HCT116 (cell line): ENCODE data around the gene C2orf68. TPM values are rescaled to one million over a fixed set of nuclear protein-coding genes. Genes with fewer than 3 reads are reported as not detected.

ENCODE experiments used
- ATAC-seq: fragments of 200-7000 bp; cut with Tn5 transposase; 2 replicates; pipeline ENCODE4 v1.9.1; 2020; ENCODE audit warnings: mild to moderate bottlenecking, moderate library complexity
- BruUV-seq: library from RNA; stranded (reverse); fragments of 400-500 nt; replicated peaks from 2 replicates; lab custom pipeline; 2021; lab: Mats Ljungman, UMichigan
- CTCF ChIA-PET: fragments of 300-600 bp; sonication (Branson Sonifier 250); formaldehyde crosslinking; loops from one replicate; lab custom pipeline; 2021; ENCODE audit warnings: antibody characterized with exemption; lab: Charles Lee
- POLR2A ChIA-PET: fragments of 300-600, 350-600 bp; sonication (Branson Sonifier 250); formaldehyde crosslinking; loops from one replicate; lab custom pipeline; 2021; ENCODE audit warnings: antibody characterized with exemption; lab: Charles Lee
- RAD21 ChIA-PET, 2 experiments: fragments of 300-600 bp; sonication (Branson Sonifier 250); formaldehyde crosslinking; loops; one replicate each; lab custom pipeline; 2023; ENCODE audit warnings: low total read pairs in 2 of 2; ENCODE audit not compliant: uncharacterized antibody in 2 of 2, unreplicated experiment in 2 of 2, low non-redundant PET in 1 of 2; lab: Charles Lee
- DNase-seq: peaks from one replicate; pipeline ENCODE4 v3.0.0-alpha.2; 2010; ENCODE audit warnings: low read depth, low spot score
- H2AFZ ChIP-seq: fragments of 200-600 bp; shearing (Covaris generic), sonication (generic); 2 replicates; pipeline ENCODE4 v1.6.1; 2017; ENCODE audit warnings: low read depth, mixed run types, mixed read lengths, antibody characterized with exemption, low read length; ENCODE audit not compliant: poor library complexity, severe bottlenecking
- H3K27ac ChIP-seq: 2 replicates; pipeline ENCODE4 v1.5.1; 2012; ENCODE audit warnings: low read depth, low read length
- H3K27me3 ChIP-seq: fragments of 200-600 bp; sonication (generic); 2 replicates; pipeline ENCODE4 v1.6.1; 2016; ENCODE audit warnings: mixed run types, low read length, mixed read lengths; ENCODE audit not compliant: insufficient read depth
- H3K36me3 ChIP-seq, 2 experiments: fragments of 200-500 bp in 1 of 2; fragments of 200-600 bp in 1 of 2; sonication (Bioruptor generic) in 1 of 2; sonication (generic) in 1 of 2; 2 replicates each; pipeline versions ENCODE4 v1.5.1 to v1.6.1; 2014 to 2016; ENCODE audit warnings: low read length in 2 of 2, inconsistent platforms in 1 of 2, mixed read lengths in 1 of 2, mixed run types in 1 of 2; ENCODE audit not compliant: insufficient read depth in 2 of 2, control insufficient read depth in 1 of 2
- H3K4me1 ChIP-seq, 2 experiments: fragments of 200-600 bp in 1 of 2; sonication (generic) in 1 of 2; 2 replicates each; pipeline versions ENCODE4 v1.5.1 to v1.6.1; 2012 to 2017; ENCODE audit warnings: low read length in 2 of 2, inconsistent platforms in 1 of 2, mild to moderate bottlenecking in 1 of 2, mixed read lengths in 1 of 2, mixed run types in 1 of 2, moderate library complexity in 1 of 2; ENCODE audit not compliant: insufficient read depth in 2 of 2, control insufficient read depth in 1 of 2
- H3K4me2 ChIP-seq: fragments of 200-600 bp; sonication (generic); 2 replicates; pipeline ENCODE4 v1.6.1; 2017; ENCODE audit warnings: mixed run types, low read length, mixed read lengths
- H3K4me3 ChIP-seq, 2 experiments: fragments of 200-600 bp in 1 of 2; sonication (generic) in 1 of 2; replicated peaks in 1 of 2; 2 replicates each; pipeline ENCODE4 v1.5.1; 2011 to 2016; ENCODE audit warnings: low read length in 2 of 2, control low read depth in 1 of 2, low read depth in 1 of 2, mild to moderate bottlenecking in 1 of 2, mixed read lengths in 1 of 2, mixed run types in 1 of 2
- H3K79me2 ChIP-seq: fragments of 200-600 bp; sonication (generic); 2 replicates; pipeline ENCODE4 v1.6.1; 2017; ENCODE audit warnings: mild to moderate bottlenecking, mixed run types, low read length, moderate library complexity, mixed read lengths; ENCODE audit not compliant: insufficient read depth
- H3K9ac ChIP-seq: fragments of 200-600 bp; sonication (generic); 2 replicates; pipeline ENCODE4 v1.6.1; 2016; ENCODE audit warnings: low read length, mixed read lengths
- H3K9me2 ChIP-seq: fragments of 200-600 bp; sonication (generic), shearing (Covaris generic); 2 replicates; pipeline ENCODE4 v1.6.1; 2017; ENCODE audit warnings: mixed run types, mild to moderate bottlenecking, moderate library complexity; ENCODE audit not compliant: insufficient read depth
- H3K9me3 ChIP-seq, 2 experiments: fragments of 200-500 bp in 1 of 2; fragments of 200-600 bp in 1 of 2; sonication (Bioruptor generic) in 1 of 2; sonication (generic) in 1 of 2; 2 replicates each; pipeline ENCODE4 v1.6.1; 2014 to 2017; ENCODE audit warnings: low read length in 2 of 2, mixed read lengths in 2 of 2, inconsistent platforms in 1 of 2, low read depth in 1 of 2, mild to moderate bottlenecking in 1 of 2, mixed run types in 1 of 2, moderate library complexity in 1 of 2; ENCODE audit not compliant: control insufficient read depth in 1 of 2, insufficient read depth in 1 of 2
- H4K20me1 ChIP-seq: fragments of 200-600 bp; sonication (generic), shearing (Covaris generic); 2 replicates; pipeline ENCODE4 v1.6.1; 2017; ENCODE audit warnings: mixed run types, mild to moderate bottlenecking, moderate library complexity; ENCODE audit not compliant: insufficient read depth
- POLR2A ChIP-seq: IDR thresholded peaks from 2 replicates; pipeline ENCODE4 v1.7.0; 2011; ENCODE audit warnings: borderline replicate concordance; ENCODE audit not compliant: insufficient read depth, insufficient read length; ENCODE audit errors: extremely low read depth
- REST ChIP-seq: IDR thresholded peaks from 2 replicates; pipeline ENCODE4 v1.6.1; 2012; ENCODE audit warnings: low read depth
- TCF7L2 ChIP-seq: IDR thresholded peaks from 2 replicates; pipeline ENCODE4 v1.7.0; 2011; ENCODE audit warnings: borderline replicate concordance, inconsistent platforms; ENCODE audit not compliant: insufficient read depth, insufficient read length; ENCODE audit errors: extremely low read depth
- YY1 ChIP-seq: IDR thresholded peaks from 2 replicates; pipeline ENCODE4 v1.6.1; 2011; ENCODE audit warnings: low read length, low read depth, moderate library complexity, mild to moderate bottlenecking; ENCODE audit not compliant: insufficient replicate concordance; ENCODE audit errors: extremely low read depth
- intact Hi-C: fragments of 100-400 bp; cut with micrococcal nuclease; formaldehyde crosslinking; loops from 2 replicates; pipeline ENCODE4 v1.10.0; 2022
- total RNA-seq: library from RNA; stranded (reverse); gene quantifications from one replicate; pipeline ENCODE4 v1.2.1, GENCODE V29; 2021; ENCODE audit not compliant: unreplicated experiment

Gene C2orf68
- total RNA-seq, 1 experiment from 2014 or later: 21.8 TPM

GRCh38 chr2:85607268-85608215, 4.3 kb downstream of the C2orf68 start:
- BruUV-seq: no TSS peak
- Histone ChIP-seq H3K79me2 (peaks cover 14% of the 10 kb centered on the region), H3K4me3 (no peak overlapping the region), H3K4me1 (peaks cover 8 to 18% of the 10 kb centered on the region in 2 experiments; a peak in 3 of 4 replicates), H2AFZ (no peak overlapping the region), H3K9ac (no peak overlapping the region), H3K9me3 (no peaks in the 10 kb centered on the region), H3K4me2 (no peak overlapping the region), H4K20me1 (no peaks in the 10 kb centered on the region), H3K36me3 (peaks cover 6 to 16% of the 10 kb centered on the region in 2 experiments), H3K27me3 (no peaks in the 10 kb centered on the region), H3K27ac (no peak overlapping the region), H3K9me2 (no peaks in the 10 kb centered on the region)
- CTCF ChIA-PET: no interaction called here
- ATAC-seq (no peak), DNase-seq (no peak)
- TF ChIP-seq TCF7L2 (no peak), YY1 (no peak), REST (no peak), POLR2A (no peak)
- RAD21 ChIA-PET: no interaction called here
- intact Hi-C loops: no loop called here
- POLR2A ChIA-PET: no interaction called here
